LNCAP (cell line): ENCODE measurements around the gene SNTB2.

Source experiments
- TF ChIP-seq, protein P1 (sequence below): fragments of 450-650 bp; IDR thresholded peaks from 2 replicates; pipeline ENCODE4 v1.5.1; 2017; ENCODE audit warnings: mild to moderate bottlenecking

SNTB2 gene

DNA sequence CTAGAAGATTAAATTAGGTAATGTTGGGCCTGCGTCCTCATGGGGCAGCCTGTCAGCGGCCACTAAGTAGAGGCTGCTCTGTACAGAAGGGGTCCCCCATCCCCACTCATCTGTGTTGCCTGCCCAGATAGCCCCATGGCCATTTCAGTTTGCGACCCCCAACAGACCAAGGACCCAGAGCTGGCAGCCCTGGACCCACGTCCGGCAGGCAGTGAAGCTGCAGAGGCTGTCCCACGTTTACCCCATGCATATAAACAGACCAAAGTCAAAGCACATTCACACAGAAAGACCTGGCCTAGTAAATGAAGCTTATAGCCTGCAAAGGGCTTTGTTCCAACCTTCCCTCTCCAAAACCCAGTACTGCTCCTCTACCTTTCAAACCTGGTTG is 138.8 kb downstream of the SNTB2 start:
- TF ChIP-seq, protein P1, sequence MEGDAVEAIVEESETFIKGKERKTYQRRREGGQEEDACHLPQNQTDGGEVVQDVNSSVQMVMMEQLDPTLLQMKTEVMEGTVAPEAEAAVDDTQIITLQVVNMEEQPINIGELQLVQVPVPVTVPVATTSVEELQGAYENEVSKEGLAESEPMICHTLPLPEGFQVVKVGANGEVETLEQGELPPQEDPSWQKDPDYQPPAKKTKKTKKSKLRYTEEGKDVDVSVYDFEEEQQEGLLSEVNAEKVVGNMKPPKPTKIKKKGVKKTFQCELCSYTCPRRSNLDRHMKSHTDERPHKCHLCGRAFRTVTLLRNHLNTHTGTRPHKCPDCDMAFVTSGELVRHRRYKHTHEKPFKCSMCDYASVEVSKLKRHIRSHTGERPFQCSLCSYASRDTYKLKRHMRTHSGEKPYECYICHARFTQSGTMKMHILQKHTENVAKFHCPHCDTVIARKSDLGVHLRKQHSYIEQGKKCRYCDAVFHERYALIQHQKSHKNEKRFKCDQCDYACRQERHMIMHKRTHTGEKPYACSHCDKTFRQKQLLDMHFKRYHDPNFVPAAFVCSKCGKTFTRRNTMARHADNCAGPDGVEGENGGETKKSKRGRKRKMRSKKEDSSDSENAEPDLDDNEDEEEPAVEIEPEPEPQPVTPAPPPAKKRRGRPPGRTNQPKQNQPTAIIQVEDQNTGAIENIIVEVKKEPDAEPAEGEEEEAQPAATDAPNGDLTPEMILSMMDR = no peak

DNA sequence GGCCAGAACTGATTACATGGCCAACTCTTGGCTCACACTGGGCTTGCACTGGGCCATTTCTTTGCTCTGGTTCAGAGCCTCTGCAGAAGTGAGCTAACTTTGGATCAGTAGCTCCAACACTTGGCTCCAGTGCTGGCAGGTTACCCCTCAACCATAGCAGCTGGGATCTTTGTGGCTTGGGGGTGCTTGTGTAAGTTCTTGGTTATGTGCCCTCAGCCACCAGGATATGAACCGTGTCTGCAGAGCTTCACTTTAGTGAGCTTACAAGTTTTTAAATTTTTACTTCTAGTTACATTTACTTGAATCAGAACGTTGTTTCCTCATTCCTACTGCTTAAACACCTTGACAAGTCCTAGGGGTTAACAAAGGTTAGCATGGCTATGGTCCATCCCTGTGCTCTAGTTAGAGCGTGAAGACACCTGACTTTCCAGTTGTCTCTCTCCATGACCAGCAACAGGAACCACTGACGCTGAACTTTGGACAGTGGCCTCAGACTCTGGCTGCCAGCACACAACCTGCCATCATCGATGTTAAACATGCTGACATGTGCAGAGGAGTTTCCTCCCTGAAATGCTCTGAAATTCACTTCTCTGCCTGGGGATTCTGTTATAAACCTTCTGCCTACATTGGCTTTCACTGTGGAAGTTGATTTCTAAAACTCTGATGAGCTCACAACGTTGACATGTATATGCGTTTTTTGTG is 139.4 kb downstream of the SNTB2 start:
- TF ChIP-seq, protein P1 = no peak

DNA sequence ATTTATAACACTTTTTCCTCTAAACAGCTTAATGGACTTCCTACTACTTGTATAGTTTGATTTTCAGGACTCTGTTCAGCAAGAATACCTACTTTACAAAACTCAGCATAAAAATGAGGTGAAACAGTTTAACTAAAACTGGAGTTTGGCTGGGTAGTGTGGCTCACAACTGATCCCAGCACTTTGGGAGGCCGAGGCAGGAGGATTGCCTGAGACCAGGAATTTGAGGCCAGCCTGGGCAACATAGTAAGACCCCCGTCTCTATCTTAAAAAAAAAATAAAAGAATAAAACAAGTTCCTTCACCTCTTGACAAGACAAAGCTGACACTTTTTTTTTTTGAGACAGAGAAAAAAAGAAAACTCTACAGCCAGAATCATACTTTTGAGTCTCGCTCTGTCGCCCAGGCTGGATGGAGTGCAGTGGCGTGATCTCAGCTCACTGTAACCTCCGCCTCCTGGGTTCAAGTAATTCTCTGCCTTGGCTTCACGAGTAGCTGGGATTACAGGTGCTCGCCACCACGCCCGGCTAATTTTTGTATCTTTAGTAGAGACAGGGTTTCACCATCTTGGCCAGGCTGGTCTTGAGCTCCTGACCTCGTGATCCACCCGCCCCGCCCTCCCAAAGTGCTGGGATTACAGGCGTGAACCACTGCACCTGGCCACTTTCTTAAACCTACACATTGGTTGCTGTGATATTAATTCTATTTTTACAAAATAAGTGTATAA is 140.8 kb downstream of the SNTB2 start:
- TF ChIP-seq, protein P1 = no peak

DNA sequence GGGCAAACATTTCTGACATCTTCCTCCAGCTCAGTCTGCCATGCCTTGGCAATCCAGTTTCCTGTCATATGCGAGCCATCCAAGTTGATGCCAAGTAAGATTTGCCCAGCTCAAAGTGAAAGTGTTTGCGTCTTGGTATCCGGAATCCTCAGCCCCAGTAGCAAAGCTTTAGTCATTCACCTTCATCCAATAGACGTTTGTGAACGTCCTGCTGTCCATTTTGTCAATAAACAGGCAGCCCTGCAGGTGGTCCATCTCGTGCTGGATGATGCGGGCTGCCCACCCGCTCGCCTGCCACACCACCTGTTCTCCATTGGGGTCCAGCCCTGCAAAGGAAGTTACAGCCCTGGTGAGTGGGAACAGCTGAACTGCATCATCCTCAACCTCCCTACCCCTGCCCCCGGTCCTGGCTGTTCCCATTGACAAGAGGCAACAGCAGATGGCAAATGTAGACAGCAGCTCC is 141.9 kb downstream of the SNTB2 start:
- TF ChIP-seq, protein P1 = no peak

DNA sequence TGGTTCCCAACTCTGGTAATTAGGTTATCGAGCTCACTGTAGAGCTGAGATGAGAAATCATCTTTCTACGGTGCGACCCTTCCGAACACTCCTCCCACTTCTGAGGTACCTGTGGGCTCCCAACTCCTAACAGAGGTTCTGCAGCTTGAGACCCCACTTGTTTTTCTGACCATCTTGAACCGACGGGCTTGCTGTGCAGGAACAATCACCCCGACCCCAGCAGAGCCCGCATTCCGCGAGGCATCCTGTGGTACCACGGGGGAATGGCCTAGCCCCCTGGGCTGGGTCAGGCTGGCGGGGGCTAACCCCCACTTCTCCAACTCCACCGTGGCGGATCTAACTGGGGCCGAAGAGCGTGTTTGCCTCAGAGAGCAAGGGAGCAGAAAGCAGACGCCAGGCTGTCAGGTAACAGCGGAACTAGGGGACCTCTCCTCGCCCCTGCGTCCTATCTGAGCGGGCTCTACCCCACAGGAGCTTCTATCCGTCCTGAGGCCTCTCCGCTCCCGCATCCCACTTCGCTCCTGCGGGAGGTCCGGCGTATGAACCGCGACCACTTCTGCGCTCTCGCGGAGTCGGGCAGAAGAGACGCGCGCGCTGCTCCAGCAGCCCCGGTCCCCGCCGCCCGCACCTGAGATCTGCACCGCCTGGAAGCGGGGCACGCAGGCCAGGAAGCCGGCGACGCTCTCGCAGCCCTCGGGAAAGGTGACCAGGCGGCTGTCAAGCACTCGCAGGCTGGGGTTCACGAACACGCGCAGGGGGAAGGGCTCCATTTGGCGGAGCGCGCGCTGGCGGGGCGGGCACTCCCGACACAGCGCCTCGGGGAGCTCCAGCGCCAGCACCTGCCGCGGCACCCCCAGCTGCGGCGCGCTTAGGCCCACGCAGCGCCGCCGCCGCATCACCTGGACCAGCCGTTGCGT is 142.7 kb downstream of the SNTB2 start:
- TF ChIP-seq, protein P1 = no peak

DNA sequence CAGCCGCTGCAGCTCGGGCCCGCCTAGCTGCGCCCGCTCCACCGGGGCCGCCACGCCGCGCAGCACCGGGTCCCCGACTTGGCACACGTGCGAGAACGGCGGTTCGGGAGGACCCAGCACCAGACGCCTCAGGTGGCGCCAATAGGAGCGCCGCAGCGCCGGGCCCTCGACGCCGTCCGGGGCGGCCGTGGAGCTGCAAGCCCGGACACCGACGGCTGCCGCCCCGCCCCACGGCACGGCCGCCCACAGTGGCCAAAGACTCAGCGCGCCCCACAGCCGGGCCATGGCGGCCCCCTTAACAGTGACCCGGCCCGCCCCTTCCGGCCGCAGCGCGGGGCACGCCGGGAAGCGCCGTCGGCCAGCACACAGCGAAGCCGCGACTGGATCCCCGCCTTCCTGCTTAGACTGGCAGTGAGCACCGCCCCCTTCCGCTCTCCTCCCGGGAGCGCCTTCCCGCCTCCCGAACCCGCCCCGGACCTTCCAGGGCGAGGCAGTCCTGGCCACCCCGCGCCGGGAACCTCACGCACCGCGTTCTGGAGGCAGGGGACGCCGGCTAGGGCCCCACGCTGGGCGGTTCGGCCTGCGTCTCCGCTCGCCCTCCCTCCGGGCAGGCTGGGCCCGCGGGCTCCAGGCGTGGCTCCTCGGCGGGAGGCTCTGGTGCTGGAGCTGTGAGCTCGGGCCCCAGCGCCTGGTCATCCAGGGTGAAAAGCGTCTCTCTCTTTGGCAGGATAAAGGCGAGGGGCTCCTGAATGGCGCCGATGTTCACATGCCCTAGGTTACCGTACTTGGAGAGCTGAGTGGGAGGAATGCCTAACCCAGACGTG is 143.5 kb downstream of the SNTB2 start, which contains the start of gene PDF:
Gene PDF, minus strand, starts transcription at position 303 of the 824 bp plus-strand sequence. Its CDS starts 18 bp downstream, at position 285.
- TF ChIP-seq, protein P1 = no peak
